Peyer's patch (tissue), 4 donors: Measurements from ENCODE around the gene PSAPL1. TPM values are rescaled to one million over a fixed set of nuclear protein-coding genes. Genes with fewer than 3 reads are reported as not detected.

ENCODE experiments used
- DNase-seq, 3 donors: peaks; one replicate each; pipeline ENCODE4 v3.0.0-alpha.2; 2017 to 2019
- H3K27ac ChIP-seq, 4 donors: fragments of 200-600 bp; sonication (generic); one replicate each; pipeline ENCODE4 v1.5.1; 2016 to 2019
- H3K27me3 ChIP-seq, 2 donors: fragments of 200-600 bp; sonication (generic); one replicate each; pipeline ENCODE4 v1.5.1; 2019
- H3K36me3 ChIP-seq, 3 donors: fragments of 200-600 bp; sonication (generic); one replicate each; pipeline ENCODE4 v1.5.1; 2016 to 2019
- H3K4me1 ChIP-seq, 4 donors: fragments of 200-600 bp; sonication (generic); one replicate each; pipeline ENCODE4 v1.5.1; 2016 to 2019
- H3K4me3 ChIP-seq, 4 donors: fragments of 200-600 bp; sonication (generic); 1 replicate in 3 of 4; 2 replicates in 1 of 4; pipeline ENCODE4 v1.5.1; 2016 to 2019; ENCODE audit warnings: mild to moderate bottlenecking in 1 of 4
- H3K9me3 ChIP-seq, 4 donors: fragments of 200-600 bp; sonication (generic); one replicate each; pipeline ENCODE4 v1.5.1; 2016 to 2019; ENCODE audit warnings: mild to moderate bottlenecking in 1 of 4
- CTCF ChIP-seq, 6 experiments: fragments of 450-650 bp in 4 of 6; fragments of 200-600 bp in 2 of 6; sonication (generic) in 1 of 6; IDR thresholded peaks; one replicate each; pipeline ENCODE4 v1.5.1; 2017 to 2019; ENCODE audit warnings: antibody characterized with exemption in 6 of 6, mild to moderate bottlenecking in 3 of 6, moderate library complexity in 1 of 6
- POLR2A ChIP-seq, 2 donors: fragments of 450-650 bp; IDR thresholded peaks; one replicate each; pipeline ENCODE4 v1.5.1; 2017; ENCODE audit warnings: antibody characterized with exemption in 2 of 2, mild to moderate bottlenecking in 2 of 2, moderate library complexity in 2 of 2
- total RNA-seq, 4 donors: library from RNA; depleted of rRNA; stranded (reverse); fragments of >200 nt; gene quantifications; one replicate each; pipeline ENCODE4 v1.1.0, GENCODE V29; 2016

Gene PSAPL1
- total RNA-seq, 4 donors from 2014 or later: not detected

- no peak for DNase-seq
- no peak overlapping the region for H3K27ac ChIP-seq
- H3K4me1 ChIP-seq: no peaks in the 10 kb centered on the region
- no peaks in the 10 kb centered on the region for H3K27me3 ChIP-seq
- no peak overlapping the region for H3K4me3 ChIP-seq
- no peaks in the 10 kb centered on the region for H3K9me3 ChIP-seq
- H3K36me3 ChIP-seq: no peaks in the 10 kb centered on the region
- no peak for TF ChIP-seq CTCF (IDR thresholded peaks at IDR 0.05)
- TF ChIP-seq POLR2A (IDR thresholded peaks at IDR 0.05): no peak
Observed at GRCh38 chr4:7444314-7444713, 9.6 kb upstream of the PSAPL1 start.

GRCh38 chr4:7442574-7443162, 7.9 kb upstream of the PSAPL1 start:
- no peak overlapping the region for H3K27ac ChIP-seq
- no peaks in the 10 kb centered on the region for H3K9me3 ChIP-seq
- H3K36me3 ChIP-seq: no peaks in the 10 kb centered on the region
- TF ChIP-seq CTCF (IDR thresholded peaks at IDR 0.05) (no peak), POLR2A (IDR thresholded peaks at IDR 0.05) (no peak)
- H3K4me1 ChIP-seq: no peaks in the 10 kb centered on the region
- no peaks in the 10 kb centered on the region for H3K27me3 ChIP-seq
- no peak for DNase-seq
- no peak overlapping the region for H3K4me3 ChIP-seq

GRCh38 chr4:7441201-7441600, 6.5 kb upstream of the PSAPL1 start:
- Histone ChIP-seq H3K27ac (no peak overlapping the region), H3K36me3 (no peaks in the 10 kb centered on the region), H3K9me3 (no peaks in the 10 kb centered on the region), H3K4me3 (no peak overlapping the region), H3K4me1 (no peaks in the 10 kb centered on the region), H3K27me3 (no peaks in the 10 kb centered on the region)
- DNase-seq: no peak
- TF ChIP-seq POLR2A (IDR thresholded peaks at IDR 0.05) (no peak), CTCF (IDR thresholded peaks at IDR 0.05) (no peak)

GRCh38 chr4:7439699-7440098, 5.0 kb upstream of the PSAPL1 start:
- H3K4me1 ChIP-seq: no peaks in the 10 kb centered on the region
- TF ChIP-seq POLR2A (IDR thresholded peaks at IDR 0.05) (no peak), CTCF (IDR thresholded peaks at IDR 0.05) (no peak)
- H3K27ac ChIP-seq: no peak overlapping the region
- H3K9me3 ChIP-seq: no peaks in the 10 kb centered on the region
- no peaks in the 10 kb centered on the region for H3K36me3 ChIP-seq
- H3K27me3 ChIP-seq: no peaks in the 10 kb centered on the region
- DNase-seq: no peak
- H3K4me3 ChIP-seq: no peak overlapping the region

GRCh38 chr4:7436256-7436655, 1.5 kb upstream of the PSAPL1 start:
- no peak for DNase-seq
- Histone ChIP-seq H3K4me1 (no peaks in the 10 kb centered on the region), H3K27ac (no peak overlapping the region), H3K9me3 (no peaks in the 10 kb centered on the region), H3K4me3 (no peak overlapping the region), H3K36me3 (no peaks in the 10 kb centered on the region), H3K27me3 (no peaks in the 10 kb centered on the region)
- TF ChIP-seq POLR2A (IDR thresholded peaks at IDR 0.05) (no peak), CTCF (IDR thresholded peaks at IDR 0.05) (no peak)
